ACC112 (cell line): ENCODE results near the gene RHPN2.
"Not testable (repeated sequence)": the region's sequence is repeated elsewhere in the genome, so short reads cannot be mapped to it uniquely, and the experiment has no call there.

Experiments used
- H2AFZ ChIP-seq: fragments of 200-600 bp; sonication (generic); one replicate; pipeline ENCODE4 v1.6.0; 2017; ENCODE audit warnings: antibody characterized with exemption, low read length; ENCODE audit not compliant: unreplicated experiment
- H3K27ac ChIP-seq: fragments of 200-600 bp; sonication (generic); 2 replicates; pipeline ENCODE4 v1.5.1; 2014; ENCODE audit warnings: low read depth, mild to moderate bottlenecking, antibody characterized with exemption, low read length, moderate library complexity
- H3K27me3 ChIP-seq: fragments of 200-600 bp; sonication (generic); 2 replicates; pipeline ENCODE4 v1.6.1; 2014; ENCODE audit warnings: mild to moderate bottlenecking, antibody characterized with exemption, low read length, moderate library complexity, mixed read lengths; ENCODE audit not compliant: insufficient read depth
- H3K36me3 ChIP-seq: fragments of 200-600 bp; sonication (generic); 2 replicates; pipeline ENCODE4 v1.6.1; 2016; ENCODE audit warnings: mild to moderate bottlenecking, antibody characterized with exemption, low read length, moderate library complexity, mixed read lengths; ENCODE audit not compliant: insufficient read depth
- H3K4me1 ChIP-seq: fragments of 200-600 bp; sonication (generic); one replicate; pipeline ENCODE4 v1.6.1; 2016; ENCODE audit warnings: low read length, mixed read lengths; ENCODE audit not compliant: insufficient read depth, unreplicated experiment, control insufficient read depth
- H3K4me3 ChIP-seq: fragments of 200-600 bp; sonication (generic); 2 replicates; pipeline ENCODE4 v1.5.1; 2014; ENCODE audit warnings: mild to moderate bottlenecking, low read depth, low read length
- H3K79me2 ChIP-seq: fragments of 200-600 bp; sonication (generic); one replicate; pipeline ENCODE4 v1.6.0; 2016; ENCODE audit warnings: low read length; ENCODE audit not compliant: control insufficient read depth, unreplicated experiment, insufficient read depth

Gene RHPN2

GRCh38 chr19:33026602-33027001 is 38.1 kb downstream of the RHPN2 start:
- H3K4me3 ChIP-seq, H3K4me1 ChIP-seq, H3K27ac ChIP-seq, H3K36me3 ChIP-seq, H3K27me3 ChIP-seq, H3K79me2 ChIP-seq, H2AFZ ChIP-seq: not testable (repeated sequence)

DNA sequence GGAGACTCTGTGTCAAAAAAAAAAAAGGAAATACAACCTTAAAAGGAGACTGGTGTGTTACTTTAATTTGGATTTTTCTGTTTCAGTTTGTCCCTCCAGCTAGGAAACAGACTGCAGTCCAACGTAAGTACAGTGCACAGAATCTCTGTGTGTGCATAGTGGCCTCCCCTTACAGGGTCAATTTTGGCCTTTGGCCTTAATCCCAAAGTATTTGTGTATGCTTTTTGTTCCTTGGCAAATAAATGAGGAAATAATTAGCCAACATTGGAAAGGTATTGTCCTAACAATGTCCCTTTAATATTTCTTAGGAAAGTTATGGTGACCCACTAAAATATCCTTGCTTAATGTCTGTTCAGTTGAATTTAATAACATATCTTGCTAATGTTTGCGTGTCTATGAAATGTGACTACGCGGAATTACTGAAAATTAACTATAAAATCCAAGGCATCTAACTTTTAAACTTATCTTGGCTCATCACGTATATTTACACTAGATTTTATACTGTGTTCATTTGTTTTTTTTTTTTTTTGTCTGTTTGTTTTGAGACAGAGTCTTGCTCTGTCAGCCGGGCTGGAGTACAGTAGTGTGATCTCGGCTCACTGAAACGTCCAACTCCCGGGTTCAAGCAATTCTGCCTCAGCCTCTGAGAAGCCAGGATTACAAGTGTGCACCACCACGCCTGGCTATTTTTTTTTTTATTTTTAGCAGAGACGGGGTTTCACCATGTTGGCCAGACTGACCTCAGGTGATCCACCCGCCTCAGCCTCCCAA is 39.0 kb downstream of the RHPN2 start:
- H3K4me3 ChIP-seq, H3K27me3 ChIP-seq, H3K4me1 ChIP-seq, H3K79me2 ChIP-seq, H3K36me3 ChIP-seq, H2AFZ ChIP-seq, H3K27ac ChIP-seq: not testable (repeated sequence)

- Histone ChIP-seq H3K36me3 (no peaks in the 10 kb centered on the region), H3K27ac (no peak overlapping the region), H3K27me3 (no peaks in the 10 kb centered on the region), H2AFZ (no peak overlapping the region), H3K79me2 (no peaks in the 10 kb centered on the region), H3K4me1 (no peaks in the 10 kb centered on the region), H3K4me3 (no peak overlapping the region)
Measured at GRCh38 chr19:33024398-33024797, 40.3 kb downstream of the RHPN2 start.

GRCh38 chr19:33022472-33023116 is 42.1 kb downstream of the RHPN2 start:
- Histone ChIP-seq H3K79me2 (no peaks in the 10 kb centered on the region), H3K36me3 (no peaks in the 10 kb centered on the region), H3K4me3 (no peak overlapping the region), H3K27ac (no peak overlapping the region), H3K4me1 (no peaks in the 10 kb centered on the region), H3K27me3 (no peaks in the 10 kb centered on the region), H2AFZ (no peak overlapping the region)

DNA sequence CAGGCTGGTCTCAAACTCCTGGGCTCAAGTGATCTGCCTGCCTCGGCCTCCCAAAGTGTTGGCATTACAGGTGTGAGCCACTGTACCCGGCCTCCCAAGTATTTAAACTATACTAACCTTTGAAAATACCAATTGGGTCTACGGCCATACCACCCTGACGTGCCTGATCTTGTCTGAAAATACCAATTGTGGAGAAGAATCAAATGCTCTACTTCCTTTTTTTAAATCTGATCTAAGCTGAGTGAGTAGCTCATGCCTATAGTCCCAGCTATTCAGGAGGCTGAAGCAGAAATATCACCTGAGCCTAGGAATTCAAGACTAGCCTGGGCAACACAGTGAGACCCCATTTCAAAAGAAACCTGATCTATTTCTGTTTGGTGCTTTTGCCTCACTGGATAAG is 53.8 kb downstream of the RHPN2 start:
- H3K79me2 ChIP-seq, H3K4me3 ChIP-seq, H3K36me3 ChIP-seq, H3K27me3 ChIP-seq, H2AFZ ChIP-seq, H3K27ac ChIP-seq, H3K4me1 ChIP-seq: not testable (repeated sequence)

- Histone ChIP-seq H2AFZ (no peak overlapping the region), H3K79me2 (no peaks in the 10 kb centered on the region), H3K4me1 (no peaks in the 10 kb centered on the region), H3K4me3 (no peak overlapping the region), H3K27me3 (no peaks in the 10 kb centered on the region), H3K36me3 (no peaks in the 10 kb centered on the region), H3K27ac (no peak overlapping the region)
Measured at GRCh38 chr19:33008738-33009137, 56.0 kb downstream of the RHPN2 start.

DNA sequence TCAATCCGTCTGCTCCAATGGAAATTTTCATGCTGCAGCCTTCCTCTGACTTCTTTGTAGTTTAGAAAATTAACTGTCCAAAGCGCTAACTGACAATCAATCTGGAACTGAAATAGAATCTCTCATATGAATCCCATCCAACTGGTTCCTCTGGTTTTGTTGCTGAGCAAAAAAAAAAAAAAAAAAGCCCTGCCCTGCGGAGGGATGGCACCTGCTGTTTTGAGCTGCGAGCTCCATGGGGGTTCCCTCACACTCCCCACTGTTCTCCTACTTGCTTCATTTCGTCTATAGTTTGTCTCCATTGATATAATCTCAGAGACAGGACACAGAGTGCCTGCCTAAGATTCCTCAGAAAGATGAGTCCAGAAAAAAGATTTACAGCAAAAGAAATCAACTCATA is 59.2 kb downstream of the RHPN2 start:
- Histone ChIP-seq H2AFZ (no peak overlapping the region), H3K4me3 (no peak overlapping the region), H3K27me3 (no peaks in the 10 kb centered on the region), H3K4me1 (no peaks in the 10 kb centered on the region), H3K79me2 (no peaks in the 10 kb centered on the region), H3K27ac (no peak overlapping the region), H3K36me3 (no peaks in the 10 kb centered on the region)

GRCh38 chr19:33003424-33004024 is 61.2 kb downstream of the RHPN2 start:
- not testable (repeated sequence) for H3K4me1 ChIP-seq, H3K79me2 ChIP-seq, H3K4me3 ChIP-seq, H3K27ac ChIP-seq, H3K36me3 ChIP-seq, H2AFZ ChIP-seq, H3K27me3 ChIP-seq

GRCh38 chr19:33002126-33002865 is 62.4 kb downstream of the RHPN2 start:
- not testable (repeated sequence) for H3K27me3 ChIP-seq, H2AFZ ChIP-seq, H3K4me1 ChIP-seq, H3K27ac ChIP-seq, H3K4me3 ChIP-seq, H3K79me2 ChIP-seq, H3K36me3 ChIP-seq

DNA sequence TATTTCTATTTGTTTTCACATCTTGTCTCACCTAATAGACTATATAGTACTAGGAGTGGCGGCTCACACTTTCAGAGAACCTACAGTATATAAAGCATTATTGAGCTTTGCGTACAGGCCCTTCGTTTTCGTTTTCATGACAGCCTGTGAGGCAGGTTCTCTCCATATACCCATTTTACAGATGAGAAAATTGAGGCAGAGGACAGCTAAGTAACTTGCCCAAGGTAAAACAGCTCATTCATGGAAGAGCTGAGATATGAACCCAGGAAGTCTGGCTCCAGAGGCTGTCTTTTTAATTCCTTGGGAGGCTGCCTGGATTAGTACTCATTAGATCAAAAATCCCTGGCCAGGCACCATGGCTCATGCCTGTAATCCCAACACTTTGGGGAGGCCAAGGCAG is 63.8 kb downstream of the RHPN2 start:
- H3K4me1 ChIP-seq = no peaks in the 10 kb centered on the region
- no peaks in the 10 kb centered on the region for H3K36me3 ChIP-seq
- H3K27me3 ChIP-seq = no peaks in the 10 kb centered on the region
- H3K27ac ChIP-seq = no peak overlapping the region
- no peaks in the 10 kb centered on the region for H3K79me2 ChIP-seq
- H2AFZ ChIP-seq = no peak overlapping the region
- no peak overlapping the region for H3K4me3 ChIP-seq
